Measurements from ENCODE around the gene SINHCAF.

The SINHCAF gene

DNA sequence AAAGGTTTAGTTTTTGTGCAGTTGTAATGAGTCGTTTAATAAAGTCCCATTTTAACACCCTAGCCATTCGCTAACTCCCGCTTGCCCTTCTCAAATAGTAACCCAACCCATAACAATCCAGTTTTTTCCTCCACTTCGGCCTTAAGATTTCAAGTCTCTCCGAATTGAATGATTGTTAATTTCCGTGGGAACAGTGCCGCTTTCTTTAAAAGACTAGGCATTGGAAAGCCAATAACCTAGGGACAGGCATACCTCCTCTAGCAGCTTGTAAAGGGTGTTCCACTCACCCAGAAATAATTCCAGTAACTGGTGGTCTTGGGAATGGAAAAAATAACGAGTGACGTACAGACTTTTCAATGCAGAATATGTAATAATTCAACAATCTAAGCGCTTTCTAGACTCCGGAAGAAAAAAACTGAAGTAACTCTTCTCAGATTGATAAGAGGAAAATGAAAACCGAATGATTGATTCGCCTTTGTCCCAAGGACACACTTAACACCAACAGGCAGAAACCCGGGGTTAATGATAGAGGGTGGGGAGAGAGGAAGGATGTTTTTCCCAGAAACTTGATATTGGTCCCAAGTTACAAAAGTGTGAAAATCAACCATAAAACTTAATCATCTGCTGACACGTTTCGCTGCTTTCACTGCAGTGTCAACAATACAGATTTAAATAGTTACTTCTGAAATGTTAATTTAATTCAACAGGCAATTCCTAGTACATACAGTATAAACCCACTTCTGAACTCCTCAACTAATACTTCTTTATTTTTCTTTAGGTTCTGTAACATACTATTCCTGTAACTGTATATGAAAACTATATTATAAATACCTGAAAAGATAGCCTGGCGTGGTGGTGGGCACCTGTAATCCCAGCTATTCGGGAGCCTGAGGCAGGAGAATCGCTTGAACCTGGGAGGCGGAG is 1.0 kb upstream of the SINHCAF start:
- DNase-seq: peak; percentile 22

DNA sequence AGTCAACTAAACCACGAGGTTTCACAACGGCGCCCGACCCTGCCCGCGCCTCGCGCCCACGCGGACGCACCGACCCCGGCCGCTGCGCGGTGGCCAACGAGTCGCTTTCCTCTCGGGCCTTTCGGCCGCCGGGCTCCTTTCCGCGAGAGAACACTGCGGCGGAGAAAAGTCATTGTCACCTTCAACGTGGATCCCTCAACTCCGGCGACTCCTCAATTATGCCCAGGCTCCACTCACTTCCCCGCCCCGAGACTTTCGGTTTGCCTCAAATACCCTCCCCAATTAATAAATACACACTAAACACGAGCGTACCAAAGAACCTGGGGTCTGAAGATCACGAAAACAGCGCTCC is 450 bp downstream of the SINHCAF start:
- peak; percentile 65 for DNase-seq

DNA sequence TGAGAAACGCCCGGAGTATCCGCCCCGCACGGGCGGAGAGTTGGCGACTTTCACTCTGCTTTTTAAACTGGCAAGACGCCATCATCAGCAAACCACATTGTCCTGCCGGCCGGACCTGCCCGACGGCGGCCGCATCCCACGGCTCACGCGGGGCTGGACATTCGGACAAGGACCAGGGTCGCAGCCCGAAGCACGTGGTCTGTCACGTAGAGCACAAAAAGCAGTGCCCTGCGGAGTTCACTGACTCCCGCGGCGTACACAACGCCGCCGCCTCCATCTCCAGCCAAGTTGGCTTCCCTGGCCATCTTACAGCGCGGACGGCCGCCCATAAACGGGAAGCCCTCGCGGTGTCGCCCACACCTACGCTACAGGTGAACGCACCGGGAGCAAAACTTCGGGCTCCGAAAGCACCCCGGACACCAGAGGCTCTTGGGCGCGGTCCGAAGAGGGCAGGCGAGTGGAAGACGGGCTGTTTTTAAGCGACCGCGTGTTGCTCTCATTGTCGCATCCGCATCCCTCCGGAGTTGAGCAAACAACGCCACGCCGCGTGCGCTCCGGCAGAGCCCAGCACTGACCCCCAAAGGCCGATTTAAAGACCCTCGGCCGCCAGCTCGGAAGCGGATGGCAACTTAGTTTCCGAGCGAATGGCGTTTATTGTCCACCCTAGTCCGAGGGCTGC is 966 bp downstream of the SINHCAF start:
- peak; percentile 87 for DNase-seq

DNA sequence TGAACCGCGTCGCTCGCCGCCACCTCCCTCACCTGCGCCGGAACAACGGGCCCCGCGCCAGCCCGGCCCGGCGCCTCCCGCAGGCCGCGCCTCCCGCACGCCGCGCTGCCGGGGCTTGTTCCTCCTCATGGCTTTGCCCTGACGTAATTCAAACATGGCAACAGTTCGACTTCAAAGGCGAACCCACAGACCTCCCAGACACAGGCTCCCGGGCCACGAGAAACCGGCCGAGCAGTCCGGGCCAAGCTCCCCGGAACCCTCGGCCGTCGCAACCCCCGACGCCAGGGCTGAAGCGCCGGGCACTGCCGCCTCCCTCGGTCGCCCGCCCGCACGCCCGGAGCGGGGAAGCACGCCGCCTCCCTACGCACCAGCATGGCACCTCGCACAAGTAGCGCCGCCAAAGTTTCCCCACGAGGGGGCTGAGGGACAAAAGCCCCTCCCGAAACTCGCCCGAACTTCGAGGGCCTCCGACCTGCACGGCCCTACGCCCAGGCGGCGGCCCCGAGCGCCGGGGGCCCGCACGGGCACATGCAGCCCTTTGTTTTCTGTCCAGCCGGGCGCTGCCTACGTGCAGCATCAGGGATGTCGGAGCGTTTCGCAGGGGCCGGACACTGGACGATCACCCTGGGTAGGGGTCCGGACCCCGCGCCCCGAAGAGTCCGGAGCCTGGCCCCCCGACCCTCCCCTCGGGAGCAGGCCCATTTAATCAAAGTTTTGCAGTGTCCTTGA is 1.7 kb downstream of the SINHCAF start:
- DNase-seq: peak; percentile 76

DNA sequence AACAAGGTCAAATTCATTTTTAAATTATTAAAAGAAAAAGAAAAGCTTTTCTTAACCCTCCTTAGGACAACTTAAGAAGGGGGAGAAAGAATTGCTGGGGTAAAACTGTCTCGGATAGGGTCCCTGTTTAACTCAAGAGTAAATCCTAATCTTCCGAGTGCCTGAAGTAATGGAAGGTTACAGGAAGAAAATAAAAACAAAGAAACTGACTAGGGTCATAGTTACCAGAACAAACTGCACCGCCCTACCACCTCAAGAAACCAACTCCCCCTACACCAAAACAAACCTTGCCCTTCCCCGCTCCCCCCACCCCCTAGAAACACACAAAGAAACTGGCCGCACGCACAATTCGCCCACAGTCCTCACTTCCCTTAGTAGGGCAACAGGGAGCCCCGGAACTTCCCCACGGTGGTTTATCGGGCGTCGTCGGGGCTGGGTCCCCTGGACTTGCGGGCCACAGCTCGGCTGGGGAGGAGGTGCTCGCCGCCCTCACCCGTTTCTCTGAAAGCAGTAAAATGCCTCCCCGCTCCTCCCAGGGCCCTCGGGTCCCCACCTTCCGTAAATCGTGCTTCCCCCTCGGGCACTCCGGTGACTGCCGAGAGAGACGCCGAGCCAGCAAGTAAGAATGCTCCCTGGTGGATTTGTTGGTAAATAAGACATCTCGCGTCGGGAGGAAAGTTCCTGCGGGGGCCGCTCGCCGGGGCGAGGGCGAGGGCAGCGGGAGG is 2.4 kb downstream of the SINHCAF start:
- DNase-seq: peak; percentile 76

DNA sequence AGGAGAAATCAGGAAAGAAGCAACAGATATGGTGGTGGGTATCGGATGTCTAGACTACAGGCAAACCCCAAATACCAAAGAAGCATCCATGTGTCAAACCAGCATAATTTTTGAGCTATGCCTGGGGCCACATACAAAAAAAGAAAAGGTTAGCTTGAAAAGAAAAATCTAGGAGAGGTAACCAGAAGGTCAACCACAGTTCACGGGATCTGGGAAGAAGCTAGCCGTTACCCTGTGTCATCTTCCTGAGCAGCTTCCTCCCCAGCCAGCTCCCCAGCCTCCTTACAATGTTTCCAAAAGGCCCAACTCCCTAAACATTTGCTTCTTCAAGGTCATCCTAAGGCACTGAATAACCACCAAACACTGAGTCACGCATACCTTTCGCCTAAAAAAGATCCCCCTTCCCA is 3.1 kb downstream of the SINHCAF start:
- no peak for DNase-seq

DNA sequence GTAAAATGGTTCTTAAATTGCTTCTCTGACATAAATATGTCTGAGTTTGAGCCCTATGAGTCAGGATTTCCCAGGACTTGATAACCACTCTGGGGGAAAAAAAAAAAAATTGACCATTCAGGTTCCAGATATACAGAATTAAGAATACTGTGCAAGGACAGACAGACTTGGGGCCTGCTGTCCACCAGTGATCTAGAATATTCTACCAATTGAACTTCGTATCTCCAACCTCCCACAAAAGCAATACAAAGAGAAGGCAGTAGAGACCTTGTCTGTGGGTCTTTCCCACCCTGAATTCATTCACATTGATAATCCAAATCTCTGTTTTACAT is 4.1 kb downstream of the SINHCAF start:
- DNase-seq: no peak

DNA sequence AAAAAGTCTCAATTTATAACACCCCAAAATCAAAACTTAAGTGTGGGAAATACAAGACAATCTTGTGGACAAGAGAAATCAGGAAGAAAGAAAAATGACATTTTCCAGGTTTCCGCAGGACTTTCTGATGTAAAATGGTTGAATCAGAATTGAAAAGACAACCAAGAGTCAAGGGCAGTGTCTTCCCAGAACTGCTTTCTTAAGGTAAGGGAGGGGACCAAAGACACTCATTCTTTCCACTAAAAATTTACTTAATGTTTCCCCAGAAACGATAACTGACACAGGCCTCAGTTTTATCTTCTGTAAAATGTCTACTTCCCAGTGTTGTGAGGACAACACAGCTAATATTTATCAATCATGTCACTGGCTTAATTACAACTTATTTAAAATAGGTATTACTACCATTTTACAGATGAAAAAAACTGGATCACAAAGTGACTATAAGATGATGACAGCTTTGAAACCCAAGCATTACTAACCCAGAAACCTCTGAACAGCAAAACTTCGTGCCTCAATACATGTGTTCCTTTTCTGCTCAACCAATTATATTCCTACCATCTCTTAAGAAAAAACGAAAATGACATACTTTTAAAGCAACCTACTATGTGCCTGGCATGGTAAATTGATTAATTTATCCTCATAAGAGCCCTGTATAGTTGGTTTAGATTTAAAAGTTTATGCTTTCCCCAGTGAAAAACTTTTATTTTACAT is 4.6 kb downstream of the SINHCAF start:
- no peak for DNase-seq

DNA sequence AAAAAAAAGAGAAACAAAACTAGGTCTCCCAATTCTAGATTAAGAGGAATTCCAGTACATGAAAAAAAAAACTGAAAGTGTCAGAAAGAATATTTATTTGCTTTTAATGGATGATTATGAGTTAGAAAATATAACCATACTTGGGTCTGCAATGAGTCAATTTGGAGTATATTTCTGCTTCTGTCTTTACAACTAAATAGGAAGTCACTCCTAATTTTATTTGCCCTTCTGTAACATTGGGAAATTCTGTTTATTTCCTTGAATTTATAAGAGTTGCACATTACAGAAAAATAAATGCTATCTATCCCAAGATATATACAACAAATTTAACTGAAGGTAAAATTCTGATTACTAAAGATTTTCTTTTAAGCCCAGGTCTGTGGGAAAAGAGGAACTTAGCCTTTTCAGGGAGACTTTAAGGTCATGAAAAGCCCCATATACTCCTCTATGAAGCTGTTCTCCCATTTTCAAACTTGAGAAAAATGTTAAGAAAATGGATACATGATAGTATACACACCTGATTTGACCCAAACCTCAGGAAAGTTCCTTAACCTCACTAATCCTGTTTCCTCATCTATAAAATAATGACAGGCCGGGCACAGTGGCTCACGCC is 7.2 kb downstream of the SINHCAF start:
- no peak for DNase-seq

DNA sequence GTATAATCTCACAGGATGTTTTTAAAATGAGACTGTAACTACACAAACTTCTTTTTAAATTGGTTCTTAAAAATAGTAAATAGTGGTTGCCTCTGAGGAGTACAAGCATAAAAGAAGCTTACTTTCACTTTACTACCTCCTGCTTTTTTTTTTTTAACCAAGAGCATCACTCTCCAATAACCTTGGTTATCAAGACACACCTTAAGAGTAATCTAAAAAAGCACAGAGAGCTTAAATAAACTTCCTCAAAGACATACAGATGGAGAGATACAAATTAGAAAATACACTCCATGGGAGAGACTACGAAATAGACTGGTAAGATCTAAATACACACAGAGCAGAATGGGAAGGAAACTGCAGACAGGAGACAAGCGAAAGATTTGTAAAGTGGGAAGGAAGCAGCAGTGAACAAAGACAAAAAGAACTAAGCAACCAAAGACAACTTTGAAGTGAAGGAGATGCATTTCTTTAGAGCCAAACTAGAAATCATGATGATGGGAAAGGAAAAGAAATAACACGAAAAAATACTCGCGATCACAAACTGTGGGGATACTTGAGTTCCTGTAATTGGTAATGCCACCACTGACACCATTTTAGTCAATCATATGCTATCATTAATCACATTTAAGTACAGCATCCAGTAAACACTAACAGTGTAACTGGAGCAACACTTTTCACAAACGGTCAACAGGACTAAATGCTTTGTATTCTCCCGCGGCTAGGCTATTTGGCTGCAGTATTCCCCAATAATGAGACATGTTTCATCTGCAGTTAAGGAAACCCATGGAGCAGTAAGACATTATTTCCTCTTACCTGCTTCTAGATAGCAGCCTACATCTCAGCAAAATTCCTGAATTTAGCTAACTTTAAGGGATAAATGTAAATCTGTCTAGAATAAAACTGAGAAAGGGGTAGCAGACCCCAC is 8.2 kb downstream of the SINHCAF start:
- DNase-seq: no peak

DNA sequence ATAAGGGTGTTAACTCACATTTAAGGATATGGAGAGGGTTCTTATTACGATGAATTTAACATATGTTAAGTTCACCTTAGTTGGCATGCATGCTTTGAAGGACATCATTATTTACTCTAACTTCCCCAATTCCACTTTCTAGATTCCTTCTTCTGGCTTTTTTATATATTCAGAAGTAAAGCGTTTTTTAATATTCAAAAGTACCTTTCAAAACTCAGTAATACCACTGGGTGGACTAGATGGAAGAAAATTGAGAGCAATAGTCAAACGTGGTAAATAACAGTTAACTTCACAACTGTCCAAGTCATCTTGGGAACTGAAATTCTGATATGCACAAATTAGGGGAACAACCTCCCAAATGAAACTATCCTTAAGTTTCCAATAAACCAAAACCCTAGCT is 9.1 kb downstream of the SINHCAF start:
- DNase-seq: no peak

DNA sequence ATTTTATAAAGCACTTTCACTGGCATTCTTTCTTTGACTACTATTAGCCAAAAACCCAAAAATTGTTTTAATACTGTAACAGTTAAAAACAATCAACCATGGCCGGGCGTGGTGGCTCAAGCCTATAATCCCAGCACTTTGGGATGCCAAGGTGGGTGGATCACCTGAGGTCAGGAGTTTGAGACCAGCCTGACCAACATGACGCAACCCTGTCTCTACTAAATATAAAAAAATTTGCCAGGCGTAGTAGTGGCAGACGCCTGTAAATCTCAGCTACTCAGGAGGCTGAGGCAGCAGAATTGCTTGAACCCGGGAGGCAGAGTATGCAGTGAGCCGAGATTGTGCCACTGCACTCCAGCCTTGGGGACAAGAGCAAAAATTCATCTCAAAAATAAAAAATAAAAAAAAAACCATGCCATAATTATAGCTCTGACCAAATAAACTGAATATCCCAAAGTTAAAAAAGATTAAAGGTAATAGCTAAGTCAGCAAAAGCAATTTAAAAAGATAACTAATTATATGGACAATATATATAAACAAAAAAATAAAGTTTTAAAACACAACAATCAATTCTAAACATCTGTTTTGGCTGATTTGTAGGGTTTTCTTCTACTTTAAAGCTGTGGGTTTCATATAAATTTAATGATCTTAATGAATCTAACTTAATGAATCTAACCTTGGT is 10.0 kb downstream of the SINHCAF start:
- DNase-seq: no peak

DNA sequence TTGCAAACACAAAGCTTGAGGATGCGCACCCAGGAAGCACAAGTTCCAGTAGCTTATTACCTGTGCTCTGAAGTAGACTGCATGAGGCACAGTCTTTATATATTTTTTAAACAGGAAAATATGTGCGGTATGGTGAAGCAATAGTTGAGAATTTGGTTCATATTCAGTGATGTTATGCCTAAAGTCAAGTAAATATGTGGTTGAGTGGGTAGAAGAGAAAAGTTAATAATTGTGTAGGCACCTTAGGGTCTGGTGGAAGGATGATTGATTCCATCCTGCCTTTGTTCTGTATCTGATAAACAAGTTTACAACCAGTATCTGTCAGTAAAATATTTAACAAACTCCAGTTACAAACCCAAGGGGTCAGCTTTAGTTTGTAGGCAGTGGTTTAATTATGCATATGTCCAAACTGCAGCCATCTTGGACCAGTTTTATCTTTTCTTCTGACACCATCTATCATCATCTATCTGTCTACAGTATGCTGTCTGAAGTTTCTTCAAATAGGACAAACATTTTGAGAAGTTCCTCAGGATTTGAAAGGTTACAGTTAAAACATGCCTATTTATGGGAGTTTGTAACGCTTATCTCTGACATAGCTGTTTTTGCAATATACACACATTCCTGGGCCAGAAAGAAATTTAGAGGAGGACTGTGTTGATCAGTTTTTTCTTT is 10.8 kb downstream of the SINHCAF start:
- no peak for DNase-seq

DNA sequence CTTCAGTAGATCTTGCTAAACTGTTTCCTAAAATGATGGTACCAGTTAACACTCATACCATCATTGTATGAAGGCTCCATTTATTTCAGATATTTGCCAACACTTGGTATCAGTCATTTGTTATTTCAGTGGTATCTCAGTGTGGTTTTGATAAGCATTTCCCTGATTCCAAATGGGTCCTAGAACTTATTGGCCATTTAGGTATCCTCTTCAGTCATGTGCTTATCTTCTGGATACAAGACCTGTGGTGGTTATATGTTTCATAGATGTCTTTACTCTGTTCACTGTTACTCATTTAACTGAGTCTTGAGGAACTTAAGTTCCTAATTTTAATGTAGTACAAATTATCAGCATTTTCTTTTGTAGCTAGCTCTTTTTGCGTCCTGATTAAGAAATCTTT is 13.5 kb downstream of the SINHCAF start:
- DNase-seq: no peak

DNA sequence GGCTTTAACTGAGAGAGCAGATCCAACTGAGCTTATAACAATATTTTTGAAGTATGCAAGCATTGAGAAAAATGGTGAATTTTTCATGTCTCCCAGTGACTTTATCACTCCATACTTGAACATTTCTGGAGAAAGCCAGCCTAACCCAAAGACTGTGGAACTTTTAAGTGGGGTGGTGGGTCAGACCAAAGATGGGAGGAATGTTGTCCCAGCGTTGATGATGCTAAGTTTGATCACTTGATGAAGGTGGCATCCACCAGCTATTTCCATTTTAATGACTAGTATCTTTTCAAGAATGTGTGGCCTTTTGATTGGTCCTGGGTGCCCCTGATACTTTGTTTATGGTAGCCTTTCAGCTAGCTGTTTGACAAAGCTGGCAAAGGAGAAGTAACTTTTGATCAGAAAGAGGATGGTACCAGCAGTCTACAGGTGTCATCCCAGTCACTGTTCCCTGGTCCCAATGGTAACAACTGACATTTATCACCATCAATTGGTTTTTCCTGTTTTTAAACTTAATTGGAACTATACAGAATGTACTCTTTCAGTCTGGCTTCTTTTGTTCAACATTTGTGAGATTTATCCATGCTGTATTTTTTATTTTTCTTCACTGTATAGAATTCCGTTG is 14.2 kb downstream of the SINHCAF start:
- DNase-seq: no peak

DNA sequence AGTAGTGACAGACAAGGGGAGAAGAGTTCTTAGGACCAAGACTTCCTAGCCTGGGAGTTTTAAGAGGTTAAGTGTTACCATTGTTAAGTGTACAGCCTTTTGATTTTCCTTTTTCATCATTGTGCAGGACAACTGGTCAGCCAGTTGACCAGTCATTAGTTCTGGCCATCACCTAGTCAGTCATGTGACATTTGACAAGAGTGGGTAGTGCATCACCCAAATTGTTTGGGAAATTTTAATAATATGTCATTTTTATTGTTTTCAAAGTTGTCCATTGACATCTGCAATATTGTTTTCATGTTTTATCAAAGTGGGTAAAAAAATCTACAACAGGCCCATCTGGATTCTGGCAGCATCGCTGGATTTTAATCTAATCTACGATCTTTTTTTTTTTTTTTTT is 15.5 kb downstream of the SINHCAF start:
- no peak for DNase-seq

DNA sequence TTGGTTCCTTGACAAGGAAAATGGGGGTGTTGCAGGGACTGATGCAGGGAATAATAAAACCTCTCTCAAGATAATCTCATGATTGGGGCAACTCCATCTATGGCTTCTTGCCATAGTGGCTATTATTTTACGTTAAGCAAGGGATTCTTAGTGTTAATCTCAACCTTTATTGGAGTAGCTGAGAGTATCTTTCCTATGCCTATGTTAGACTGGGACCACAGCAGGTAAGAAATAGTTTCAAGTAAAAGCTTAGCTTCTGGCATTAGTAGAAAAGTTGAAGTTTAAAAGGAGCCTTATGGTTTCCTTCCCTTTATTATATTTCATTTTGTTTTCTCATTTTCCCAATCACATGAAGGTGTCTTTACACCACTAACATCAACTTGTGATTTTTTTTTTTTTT is 16.7 kb downstream of the SINHCAF start:
- DNase-seq: no peak

DNA sequence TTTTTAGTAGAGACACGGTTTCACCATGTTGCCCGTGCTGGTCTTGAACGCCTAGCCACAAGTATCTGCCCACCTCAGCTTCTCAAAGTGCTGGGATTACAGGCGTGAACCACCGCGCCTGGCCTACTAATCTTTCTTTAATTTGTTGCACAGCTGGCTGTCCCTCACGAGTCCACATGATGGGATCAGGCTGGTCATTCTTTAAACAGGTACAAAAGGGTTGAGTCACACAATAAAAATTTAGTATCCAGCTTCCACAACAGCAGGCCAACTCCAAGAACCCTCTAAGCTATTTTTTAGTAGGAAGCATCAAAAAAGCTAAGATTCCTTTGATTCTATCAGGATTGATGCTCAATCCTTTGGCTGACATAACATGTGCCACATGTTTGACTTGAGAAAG is 17.8 kb downstream of the SINHCAF start:
- DNase-seq: no peak

DNA sequence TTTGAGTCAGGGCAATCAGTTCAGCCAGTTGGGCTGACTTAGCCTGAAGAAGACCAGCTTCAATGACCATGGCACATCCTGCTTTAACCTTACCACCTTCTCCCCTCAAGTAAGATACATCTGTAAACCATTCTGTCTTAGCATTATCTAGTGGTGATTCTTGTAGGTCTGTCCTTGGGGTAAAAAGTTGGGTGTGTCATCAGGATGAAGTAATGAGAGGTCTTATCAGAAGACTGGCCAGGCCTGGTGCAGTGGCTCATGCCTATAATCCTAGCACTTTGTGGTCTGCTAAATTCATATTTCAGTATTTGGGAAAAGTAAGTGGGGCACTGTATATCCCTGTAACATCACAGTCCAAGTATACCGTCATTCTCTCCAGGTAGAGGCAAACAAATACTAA is 19.1 kb downstream of the SINHCAF start:
- DNase-seq: no peak
